ENCODE results near the gene PTGIS. TPM values are rescaled to one million over a fixed set of nuclear protein-coding genes. Genes with fewer than 3 reads are reported as not detected.

The PTGIS gene
- total RNA-seq, 2 donors from 2014 or later: 12.9 to 34.6 TPM

- peak; percentile 81 for DNase-seq (ENCODE audit: low spot score)
- Histone ChIP-seq H3K4me3 (peak overlapping the region; percentile 35 to 39), H3K27me3 (replicated peaks; ENCODE audit: insufficient read depth) (no peaks in the 10 kb centered on the region), H3K9me3 (no peaks in the 10 kb centered on the region), H3K4me1 (replicated peaks) (peaks cover 7% of the 10 kb centered on the region), H3K36me3 (no peaks in the 10 kb centered on the region), H3K27ac (peak overlapping the region in 1 of 2 donors; percentile 17)
- WGBS: 1% methylated on average over 53 of the region's 61 CpGs
- intact Hi-C loops (cut with DNase I): loop anchor here (1.0 to 5.0 kb wide), 4 partner anchors 37 to 150 kb away; no protein-coding TSS in a partner anchor
- peak; percentile 32 for TF ChIP-seq POLR2AphosphoS5 (IDR thresholded peaks at IDR 0.05)
- no peak for TF ChIP-seq POLR2A (IDR thresholded peaks at IDR 0.05)
- TF ChIP-seq CTCF (IDR thresholded peaks at IDR 0.05): peak; percentile 70 to 90 (median 81)
Observed at GRCh38 chr20:49484180-49485140, 83.5 kb downstream of the PTGIS start.

- no peaks in the 10 kb centered on the region for H3K36me3 ChIP-seq
- intact Hi-C loops (cut with DNase I): loop anchor here (1.0 to 5.0 kb wide), 3 partner anchors 36 to 149 kb away; no protein-coding TSS in a partner anchor
- 0% methylated on average over 42 of the region's 44 CpGs for WGBS
- H3K27ac ChIP-seq: peak overlapping the region in 1 of 2 donors; percentile 56
- no peaks in the 10 kb centered on the region for H3K9me3 ChIP-seq
- TF ChIP-seq POLR2A (IDR thresholded peaks at IDR 0.05) (no peak), POLR2AphosphoS5 (IDR thresholded peaks at IDR 0.05) (no peak), CTCF (IDR thresholded peaks at IDR 0.05) (no peak)
- H3K4me3 ChIP-seq: peak overlapping the region; percentile 35 to 39
- DNase-seq (ENCODE audit: low spot score): no peak
- no peaks in the 10 kb centered on the region for H3K27me3 ChIP-seq (replicated peaks; ENCODE audit: insufficient read depth)
- H3K4me1 ChIP-seq (replicated peaks): peaks cover 7% of the 10 kb centered on the region
Observed at GRCh38 chr20:49483696-49484123, 84.2 kb downstream of the PTGIS start.

GRCh38 chr20:49483018-49483695, 84.8 kb downstream of the PTGIS start:
- peak overlapping the region in 1 of 2 donors; percentile 56 for H3K27ac ChIP-seq
- no peaks in the 10 kb centered on the region for H3K27me3 ChIP-seq (replicated peaks; ENCODE audit: insufficient read depth)
- intact Hi-C loops (cut with DNase I): loop anchor here (5.0 kb wide), 2 partner anchors 36 to 71 kb away; no protein-coding TSS in a partner anchor
- peaks cover 7% of the 10 kb centered on the region for H3K4me1 ChIP-seq (replicated peaks)
- no peaks in the 10 kb centered on the region for H3K9me3 ChIP-seq
- no peaks in the 10 kb centered on the region for H3K36me3 ChIP-seq
- 2% methylated on average over 27 of the region's 27 CpGs for WGBS
- no peak for DNase-seq (ENCODE audit: low spot score)
- peak overlapping the region; percentile 35 to 39 for H3K4me3 ChIP-seq
- no peak for TF ChIP-seq POLR2A (IDR thresholded peaks at IDR 0.05)
- TF ChIP-seq POLR2AphosphoS5 (IDR thresholded peaks at IDR 0.05): no peak
- TF ChIP-seq CTCF (IDR thresholded peaks at IDR 0.05): no peak

- H3K27me3 ChIP-seq (replicated peaks; ENCODE audit: insufficient read depth): no peaks in the 10 kb centered on the region
- intact Hi-C loops (cut with DNase I): loop anchor here (5.0 kb wide), 2 partner anchors 35 to 70 kb away; no protein-coding TSS in a partner anchor
- no peaks in the 10 kb centered on the region for H3K9me3 ChIP-seq
- H3K36me3 ChIP-seq: no peaks in the 10 kb centered on the region
- 2% methylated on average over 33 of the region's 34 CpGs for WGBS
- peak within 1 kb of the TSS; percentile 35 to 39 for H3K4me3 ChIP-seq
- peak within 1 kb of the TSS in 1 of 2 donors; percentile 56 for H3K27ac ChIP-seq
- TF ChIP-seq POLR2A (IDR thresholded peaks at IDR 0.05): no peak
- peak in 2 of 4 experiments; percentile 8 to 21 for TF ChIP-seq CTCF (IDR thresholded peaks at IDR 0.05)
- DNase-seq (ENCODE audit: low spot score): peak; percentile 34
- peaks cover 7% of the 10 kb centered on the region for H3K4me1 ChIP-seq (replicated peaks)
Observed at GRCh38 chr20:49482621-49483017, 85.3 kb downstream of the PTGIS start, which contains the start of gene KCNB1. Gene KCNB1, minus strand, starts transcription at chr20:49482668. Its CDS starts 188 bp downstream, at chr20:49482480.

Measured in prostate gland (tissue), 2 donors.